ENCODE measurements around the gene LDHAL6B. TPM values are rescaled to one million over a fixed set of nuclear protein-coding genes. Genes with fewer than 3 reads are reported as not detected.
"Not testable (repeated sequence)": the region's sequence is repeated elsewhere in the genome, so short reads cannot be mapped to it uniquely, and the experiment has no call there.

Gene LDHAL6B
- total RNA-seq, 4 donors from 2014 or later = not detected

DNA sequence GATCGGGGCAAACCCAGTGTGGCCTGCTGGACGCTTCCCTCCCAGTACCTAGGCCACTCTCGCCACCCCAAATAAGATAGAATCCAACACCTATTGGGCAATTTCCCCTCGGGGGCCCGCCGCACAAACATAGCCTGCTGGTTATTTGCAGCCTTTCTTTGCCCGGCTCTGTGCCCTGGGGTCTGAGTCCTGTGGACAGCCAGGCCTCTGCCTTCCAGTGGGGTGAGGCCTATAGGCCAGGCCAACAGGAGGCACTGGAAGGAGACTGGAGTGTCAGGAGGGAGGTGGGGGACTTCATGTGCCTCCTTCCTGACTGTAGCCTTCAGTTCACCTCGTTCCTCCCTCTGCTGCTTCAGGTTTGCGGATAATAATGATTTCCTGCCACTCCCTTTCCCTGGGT is 47.4 kb upstream of the LDHAL6B start:
- Histone ChIP-seq H3K4me3 (no peak overlapping the region), H3K36me3 (peaks cover 34 to 87% (median 68%) of the 10 kb centered on the region in 4 donors), H3K27ac (replicated peaks in 1 of 4) (no peak overlapping the region), H3K27me3 (no peaks in the 10 kb centered on the region), H3K4me1 (peaks cover 0 to 6% (median 2%) of the 10 kb centered on the region in 4 donors), H3K9me3 (no peaks in the 10 kb centered on the region)
- no peak for DNase-seq (ENCODE audit: extremely low spot score)
- intact Hi-C loops (cut with DNase I) = no loop called here
- no peak for TF ChIP-seq POLR2AphosphoS5 (IDR thresholded peaks at IDR 0.05)
- TF ChIP-seq, protein P1, sequence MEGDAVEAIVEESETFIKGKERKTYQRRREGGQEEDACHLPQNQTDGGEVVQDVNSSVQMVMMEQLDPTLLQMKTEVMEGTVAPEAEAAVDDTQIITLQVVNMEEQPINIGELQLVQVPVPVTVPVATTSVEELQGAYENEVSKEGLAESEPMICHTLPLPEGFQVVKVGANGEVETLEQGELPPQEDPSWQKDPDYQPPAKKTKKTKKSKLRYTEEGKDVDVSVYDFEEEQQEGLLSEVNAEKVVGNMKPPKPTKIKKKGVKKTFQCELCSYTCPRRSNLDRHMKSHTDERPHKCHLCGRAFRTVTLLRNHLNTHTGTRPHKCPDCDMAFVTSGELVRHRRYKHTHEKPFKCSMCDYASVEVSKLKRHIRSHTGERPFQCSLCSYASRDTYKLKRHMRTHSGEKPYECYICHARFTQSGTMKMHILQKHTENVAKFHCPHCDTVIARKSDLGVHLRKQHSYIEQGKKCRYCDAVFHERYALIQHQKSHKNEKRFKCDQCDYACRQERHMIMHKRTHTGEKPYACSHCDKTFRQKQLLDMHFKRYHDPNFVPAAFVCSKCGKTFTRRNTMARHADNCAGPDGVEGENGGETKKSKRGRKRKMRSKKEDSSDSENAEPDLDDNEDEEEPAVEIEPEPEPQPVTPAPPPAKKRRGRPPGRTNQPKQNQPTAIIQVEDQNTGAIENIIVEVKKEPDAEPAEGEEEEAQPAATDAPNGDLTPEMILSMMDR (IDR thresholded peaks at IDR 0.05) = no peak
- TF ChIP-seq POLR2A (IDR thresholded peaks at IDR 0.05; ENCODE audit: low read depth) = no peak
- TF ChIP-seq EP300 (IDR thresholded peaks at IDR 0.05) = no peak
- WGBS = 86% methylated on average over 8 of the region's 9 CpGs

DNA sequence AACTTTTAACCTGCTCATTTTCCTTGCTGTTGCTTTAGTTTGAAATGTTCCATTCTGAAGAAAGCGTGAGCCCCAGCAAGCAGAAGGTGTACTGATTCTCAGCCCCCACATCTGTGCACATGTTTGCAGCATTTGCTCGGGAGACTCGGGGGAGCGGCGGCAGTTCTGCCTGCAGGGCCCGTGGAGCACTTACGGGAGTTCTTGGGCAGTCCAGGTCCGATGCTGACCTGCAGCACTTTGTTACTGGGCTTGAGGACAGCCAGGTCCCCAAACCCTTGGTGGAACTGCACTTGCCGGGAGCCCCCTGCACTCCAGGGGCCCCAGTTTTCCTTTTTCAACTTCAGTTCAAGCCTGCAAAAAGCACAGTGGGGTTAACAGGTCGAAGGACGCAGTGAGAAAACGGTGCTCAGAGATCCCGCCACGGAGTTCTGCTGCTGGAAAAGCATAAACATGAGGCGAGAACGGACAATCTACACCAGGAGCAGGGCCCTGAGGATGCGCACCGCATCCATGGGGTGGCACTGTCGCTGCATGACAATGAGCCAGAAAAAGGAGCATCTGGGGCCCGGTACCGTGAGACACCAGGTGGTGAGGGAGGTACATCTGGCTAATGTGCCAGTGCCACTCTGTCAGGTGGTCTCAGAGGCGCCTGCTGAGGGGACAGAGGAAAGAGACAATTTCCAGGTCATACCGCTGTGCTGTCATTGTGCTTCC is 45.6 kb upstream of the LDHAL6B start:
- intact Hi-C loops (cut with DNase I) = no loop called here
- H3K4me1 ChIP-seq = no peaks in the 10 kb centered on the region
- no peaks in the 10 kb centered on the region for H3K9me3 ChIP-seq
- H3K27ac ChIP-seq (replicated peaks in 1 of 4) = no peak overlapping the region
- WGBS = 84% methylated on average over 22 of the region's 23 CpGs
- TF ChIP-seq, protein P1 (IDR thresholded peaks at IDR 0.05) = peak in 1 of 3 experiments; percentile 35
- no peak for TF ChIP-seq POLR2AphosphoS5 (IDR thresholded peaks at IDR 0.05)
- H3K4me3 ChIP-seq = no peak overlapping the region
- H3K27me3 ChIP-seq = no peaks in the 10 kb centered on the region
- no peak for DNase-seq (ENCODE audit: extremely low spot score)
- peaks cover 34 to 85% (median 66%) of the 10 kb centered on the region in 4 donors for H3K36me3 ChIP-seq

DNA sequence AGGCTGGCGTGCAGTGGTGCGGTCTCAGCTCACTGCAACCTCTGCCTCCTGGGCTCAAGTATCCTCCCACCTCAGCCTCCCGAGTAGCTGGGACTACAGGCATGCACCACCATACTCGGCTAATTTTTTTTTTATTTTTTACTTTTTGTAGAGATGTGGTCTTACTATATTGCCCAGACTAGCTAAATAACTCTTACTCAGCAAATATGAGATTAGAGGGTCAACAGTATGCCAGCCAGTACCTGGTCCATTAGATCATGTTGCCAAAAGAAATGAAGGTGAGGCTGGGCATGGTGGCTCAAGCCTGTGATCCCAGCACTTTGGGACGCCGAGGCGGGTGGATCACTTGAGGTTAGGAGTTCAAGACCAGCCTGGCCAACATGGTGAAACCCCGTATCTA is 44.6 kb upstream of the LDHAL6B start:
- H3K4me3 ChIP-seq; H3K27me3 ChIP-seq; DNase-seq (ENCODE audit: extremely low spot score); H3K9me3 ChIP-seq; H3K27ac ChIP-seq (replicated peaks in 1 of 4); intact Hi-C loops (cut with DNase I); H3K4me1 ChIP-seq: not testable (repeated sequence)
- WGBS = 99% methylated on average over 7 of the region's 8 CpGs
- peaks cover 30 to 82% (median 60%) of the 10 kb centered on the region in 4 donors for H3K36me3 ChIP-seq

DNA sequence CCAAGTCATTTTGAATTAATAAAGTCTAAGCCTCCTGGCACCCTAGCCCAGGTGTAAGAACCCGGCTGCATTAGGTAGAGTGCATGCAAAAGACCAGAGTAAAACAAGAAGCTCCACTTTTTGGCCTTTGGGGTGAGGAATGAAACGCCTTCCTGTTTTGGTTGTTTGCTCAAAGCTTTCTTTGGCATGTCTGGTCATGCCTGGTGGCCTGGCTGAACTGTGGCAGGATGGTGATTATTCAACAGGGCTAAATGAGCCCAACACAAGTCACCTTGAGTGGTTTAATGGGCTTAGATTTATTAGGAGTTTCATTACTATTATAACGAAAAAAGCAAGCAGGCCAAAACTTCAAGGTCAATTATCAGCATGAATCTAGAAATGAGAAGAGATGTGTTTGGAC is 40.9 kb upstream of the LDHAL6B start:
- TF ChIP-seq POLR2AphosphoS5 (IDR thresholded peaks at IDR 0.05) (no peak), POLR2A (IDR thresholded peaks at IDR 0.05; ENCODE audit: low read depth) (no peak), EP300 (IDR thresholded peaks at IDR 0.05) (no peak)
- TF ChIP-seq, protein P1 (IDR thresholded peaks at IDR 0.05) = no peak
- Histone ChIP-seq H3K36me3 (peaks cover 12 to 56% (median 33%) of the 10 kb centered on the region in 4 donors), H3K27ac (replicated peaks in 1 of 4) (no peak overlapping the region), H3K9me3 (no peaks in the 10 kb centered on the region), H3K27me3 (no peaks in the 10 kb centered on the region), H3K4me1 (peaks cover 0 to 22% (median 15%) of the 10 kb centered on the region in 4 donors), H3K4me3 (no peak overlapping the region)
- DNase-seq (ENCODE audit: extremely low spot score) = no peak
- WGBS = 83% methylated on average over 3 of the region's 3 CpGs
- intact Hi-C loops (cut with DNase I) = no loop called here

DNA sequence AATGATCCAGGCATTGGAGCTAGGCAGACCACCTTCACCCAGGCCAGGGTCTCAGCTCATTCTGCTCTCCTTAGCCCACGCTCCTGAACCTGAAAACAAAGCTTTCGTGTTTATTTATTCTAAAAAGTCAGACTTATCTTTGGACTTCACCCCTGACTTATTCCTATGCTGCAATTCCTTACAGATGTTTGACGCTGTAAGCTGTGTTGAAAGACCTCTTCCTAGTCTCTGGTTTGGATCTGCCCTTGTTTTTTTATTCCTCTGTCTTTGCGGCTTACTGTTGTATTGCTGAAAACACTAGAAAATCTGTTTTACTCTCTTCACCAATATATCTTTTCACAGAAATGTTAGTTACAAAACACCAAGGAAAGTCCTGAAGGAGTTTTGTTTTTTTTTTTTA is 40.5 kb upstream of the LDHAL6B start:
- H3K36me3 ChIP-seq = peaks cover 8 to 56% (median 33%) of the 10 kb centered on the region in 4 donors
- peaks cover 0 to 24% (median 17%) of the 10 kb centered on the region in 4 donors for H3K4me1 ChIP-seq
- no peak for DNase-seq (ENCODE audit: extremely low spot score)
- no peaks in the 10 kb centered on the region for H3K9me3 ChIP-seq
- H3K27me3 ChIP-seq = no peaks in the 10 kb centered on the region
- intact Hi-C loops (cut with DNase I) = no loop called here
- 72% methylated on average over 4 of the region's 4 CpGs for WGBS
- no peak overlapping the region for H3K27ac ChIP-seq (replicated peaks in 1 of 4)
- H3K4me3 ChIP-seq = no peak overlapping the region
- TF ChIP-seq, protein P1 (IDR thresholded peaks at IDR 0.05) = no peak
- no peak for TF ChIP-seq POLR2A (IDR thresholded peaks at IDR 0.05; ENCODE audit: low read depth)
- no peak for TF ChIP-seq EP300 (IDR thresholded peaks at IDR 0.05)
- no peak for TF ChIP-seq POLR2AphosphoS5 (IDR thresholded peaks at IDR 0.05)

Measured in esophagus muscularis mucosa (tissue), 4 donors.